Activated T-cell treated with anti-CD3 and anti-CD28 coated beads for 48 hours (primary cell): ENCODE data around the gene SPANXA1.
"Not testable (repeated sequence)": the region's sequence is repeated elsewhere in the genome, so short reads cannot be mapped to it uniquely, and the experiment has no call there.

Experiments
- DNase-seq: peaks from one replicate; pipeline ENCODE4 v3.0.0-alpha.2; 2020; ENCODE audit warnings: low read depth

SPANXA1 gene, protein sequence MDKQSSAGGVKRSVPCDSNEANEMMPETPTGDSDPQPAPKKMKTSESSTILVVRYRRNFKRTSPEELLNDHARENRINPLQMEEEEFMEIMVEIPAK

DNA sequence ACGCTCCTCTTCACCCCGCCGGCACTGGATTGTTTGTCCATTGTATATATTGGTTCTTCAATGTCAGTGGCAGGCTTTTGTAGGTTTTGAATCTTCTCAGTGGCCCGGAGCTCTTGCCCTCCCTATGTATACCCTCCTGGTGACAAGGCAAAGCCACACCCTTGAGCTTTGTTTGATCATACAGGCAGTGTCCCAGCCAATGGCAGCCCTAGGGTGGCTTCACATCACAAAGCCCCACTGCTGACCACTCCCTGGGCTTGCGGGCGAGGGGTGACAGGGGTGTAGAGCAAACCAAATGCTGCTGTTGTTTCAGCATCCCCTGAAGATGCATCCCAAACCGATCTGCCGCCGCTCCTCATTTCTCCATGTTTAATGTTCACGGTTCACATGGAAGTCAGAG, at the start of gene SPANXA1:
Gene SPANXA1 (minus strand): TSS at position 101 of the 400 bp plus-strand sequence. CDS start 60 bp downstream, at position 41.
- DNase-seq = not testable (repeated sequence)

DNA sequence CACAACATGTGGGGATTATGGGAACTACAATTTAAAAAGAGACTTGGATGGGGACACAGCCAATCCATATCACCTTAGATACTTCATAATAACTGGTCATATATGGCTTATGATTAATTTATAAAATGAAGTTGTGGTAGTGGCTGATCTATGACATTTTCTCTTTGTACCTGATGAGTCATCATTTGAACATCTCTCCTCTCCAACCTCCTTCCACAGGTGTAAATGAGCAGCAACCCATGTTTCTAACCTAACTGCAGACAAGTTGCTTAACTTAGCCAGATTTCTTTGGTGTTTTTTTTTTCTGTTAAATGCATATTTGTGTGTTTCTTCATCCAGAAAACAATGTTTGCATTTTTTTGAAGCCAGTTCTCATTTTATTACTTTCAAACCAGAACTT, 47.6 kb upstream of the SPANXA1 start:
- no peak for DNase-seq

DNA sequence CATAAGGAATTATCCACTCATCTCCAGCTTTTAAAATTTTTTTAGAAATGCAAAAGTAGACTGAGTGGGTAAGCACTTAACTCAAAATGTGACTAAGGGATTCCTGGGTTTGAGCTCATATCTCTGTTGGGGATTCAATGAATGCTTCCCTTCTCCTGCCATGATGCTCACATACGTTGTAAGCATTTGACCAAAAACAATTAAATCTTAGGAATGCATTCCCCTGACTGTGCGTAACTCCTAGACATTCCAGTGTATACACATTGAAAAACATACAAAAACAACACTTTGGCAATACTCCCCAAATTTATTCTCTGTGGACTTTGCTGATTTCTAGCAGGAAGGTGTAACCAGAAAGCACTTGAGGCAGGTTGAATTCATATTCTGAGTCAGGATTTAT, 34.8 kb upstream of the SPANXA1 start:
- DNase-seq = no peak

DNA sequence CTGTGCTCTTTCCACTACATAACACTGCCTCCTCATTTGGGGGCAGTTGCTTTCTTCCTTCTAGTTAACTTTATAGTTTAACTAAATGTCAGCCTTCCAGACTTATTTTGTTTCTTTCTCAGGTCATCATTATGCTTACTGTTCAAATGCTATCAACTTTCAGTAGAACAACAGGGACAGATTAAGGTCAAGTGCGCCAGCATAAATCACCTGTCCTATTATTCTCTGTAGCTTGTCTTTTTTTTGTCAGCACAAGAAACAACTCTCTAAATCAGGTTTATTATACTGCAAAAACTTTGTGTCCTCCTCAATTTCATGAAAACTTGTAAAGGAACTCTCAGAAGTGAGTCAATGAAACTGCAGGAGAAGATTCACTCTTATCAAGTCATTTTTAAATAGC, 24.6 kb upstream of the SPANXA1 start:
- DNase-seq = no peak

DNA sequence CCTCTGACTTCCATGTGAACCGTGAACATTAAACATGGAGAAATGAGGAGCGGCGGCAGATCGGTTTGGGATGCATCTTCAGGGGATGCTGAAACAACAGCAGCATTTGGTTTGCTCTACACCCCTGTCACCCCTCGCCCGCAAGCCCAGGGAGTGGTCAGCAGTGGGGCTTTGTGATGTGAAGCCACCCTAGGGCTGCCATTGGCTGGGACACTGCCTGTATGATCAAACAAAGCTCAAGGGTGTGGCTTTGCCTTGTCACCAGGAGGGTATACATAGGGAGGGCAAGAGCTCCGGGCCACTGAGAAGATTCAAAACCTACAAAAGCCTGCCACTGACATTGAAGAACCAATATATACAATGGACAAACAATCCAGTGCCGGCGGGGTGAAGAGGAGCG, 4.9 kb upstream of the SPANXA1 start, which contains the start of gene SPANXA2:
Gene SPANXA2 (plus strand): TSS at position 301 of the 400 bp plus-strand sequence. CDS start 60 bp downstream, at position 361.
- not testable (repeated sequence) for DNase-seq

DNA sequence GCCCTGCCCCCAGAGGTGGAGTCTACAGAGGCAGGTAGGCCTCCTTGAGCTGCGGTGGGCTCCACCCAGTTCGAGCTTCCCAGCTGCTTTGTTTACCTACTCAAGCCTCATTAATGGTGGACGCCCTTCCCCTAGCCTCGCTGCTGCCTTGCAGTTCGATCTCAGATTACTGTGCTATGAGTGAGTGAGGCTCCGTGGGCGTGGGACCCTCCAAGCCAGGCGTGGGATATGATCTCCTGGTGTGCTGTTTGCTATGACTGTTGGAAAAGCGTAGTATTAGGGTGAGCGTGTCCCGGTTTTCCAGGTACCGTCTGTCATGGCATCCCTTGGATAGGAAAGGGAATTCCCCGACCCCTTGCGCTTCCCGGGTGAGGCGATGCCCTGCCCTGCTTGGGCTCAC, 42.0 kb downstream of the SPANXA1 start:
- DNase-seq = not testable (repeated sequence)
